Neutrophil (primary cell): Measurements from ENCODE around the gene IPCEF1.

Source experiments
- H3K27ac ChIP-seq: fragments of 200-600 bp; sonication (generic); 2 replicates; pipeline ENCODE4 v1.5.1; 2016; ENCODE audit warnings: mild to moderate bottlenecking, moderate library complexity
- H3K27me3 ChIP-seq: fragments of 200-600 bp; sonication (generic); 2 replicates; pipeline ENCODE4 v1.6.0; 2016; ENCODE audit warnings: mild to moderate bottlenecking
- H3K36me3 ChIP-seq: fragments of 200-600 bp; sonication (generic); 2 replicates; pipeline ENCODE4 v1.5.1; 2017
- H3K4me1 ChIP-seq, 2 experiments: fragments of 200-600 bp in 1 of 2; sonication (generic) in 1 of 2; 1 replicate in 1 of 2; 2 replicates in 1 of 2; pipeline versions ENCODE4 v1.5.1 to v1.6.1; 2013 to 2016; ENCODE audit warnings: low read depth in 1 of 2, low read length in 1 of 2, mild to moderate bottlenecking in 1 of 2, moderate library complexity in 1 of 2; ENCODE audit not compliant: control insufficient read depth in 1 of 2, insufficient read depth in 1 of 2
- H3K4me3 ChIP-seq, 2 experiments: fragments of 200-600 bp in 1 of 2; sonication (generic) in 1 of 2; 1 replicate in 1 of 2; 2 replicates in 1 of 2; pipeline ENCODE4 v1.5.1; 2013 to 2016; ENCODE audit warnings: low read depth in 1 of 2, low read length in 1 of 2, mild to moderate bottlenecking in 1 of 2, moderate library complexity in 1 of 2
- H3K9me3 ChIP-seq: fragments of 200-600 bp; sonication (generic); 2 replicates; pipeline ENCODE4 v1.5.1; 2016
- CTCF ChIP-seq: fragments of 200-600 bp; sonication (generic); IDR thresholded peaks from 2 replicates; pipeline ENCODE4 v1.5.1; 2016; ENCODE audit warnings: antibody characterized with exemption

Gene IPCEF1

GRCh38 chr6:154268486-154268885 is 88.1 kb downstream of the IPCEF1 start:
- Histone ChIP-seq H3K36me3 (peaks cover 13% of the 10 kb centered on the region), H3K9me3 (no peaks in the 10 kb centered on the region), H3K4me1 (peaks cover 13 to 19% of the 10 kb centered on the region in 2 experiments), H3K4me3 (no peak overlapping the region), H3K27me3 (no peaks in the 10 kb centered on the region), H3K27ac (peak overlapping the region; percentile 52)
- no peak for TF ChIP-seq CTCF

GRCh38 chr6:154267508-154268106 is 89.0 kb downstream of the IPCEF1 start:
- no peaks in the 10 kb centered on the region for H3K9me3 ChIP-seq
- H3K27me3 ChIP-seq, result no peaks in the 10 kb centered on the region
- H3K4me1 ChIP-seq, result peaks cover 13 to 19% of the 10 kb centered on the region in 2 experiments
- H3K27ac ChIP-seq, result peak overlapping the region; percentile 52
- no peak overlapping the region for H3K4me3 ChIP-seq
- H3K36me3 ChIP-seq, result peaks cover 13% of the 10 kb centered on the region
- no peak for TF ChIP-seq CTCF

GRCh38 chr6:154266560-154267099 is 90.0 kb downstream of the IPCEF1 start:
- no peak for TF ChIP-seq CTCF
- Histone ChIP-seq H3K36me3 (peaks cover 17% of the 10 kb centered on the region), H3K4me3 (no peak overlapping the region), H3K27ac (no peak overlapping the region), H3K9me3 (no peaks in the 10 kb centered on the region), H3K4me1 (peaks cover 13 to 19% of the 10 kb centered on the region in 2 experiments), H3K27me3 (no peaks in the 10 kb centered on the region)

- Histone ChIP-seq H3K27me3 (no peaks in the 10 kb centered on the region), H3K36me3 (peaks cover 24% of the 10 kb centered on the region), H3K9me3 (no peaks in the 10 kb centered on the region), H3K4me3 (no peak overlapping the region), H3K4me1 (peaks cover 23 to 24% of the 10 kb centered on the region in 2 experiments), H3K27ac (peak overlapping the region; percentile 0)
- no peak for TF ChIP-seq CTCF
Measured at GRCh38 chr6:154261688-154262397, 94.8 kb downstream of the IPCEF1 start.

GRCh38 chr6:154258064-154258757 is 98.4 kb downstream of the IPCEF1 start:
- H3K9me3 ChIP-seq, result no peaks in the 10 kb centered on the region
- peak overlapping the region; percentile 80 for H3K27ac ChIP-seq
- H3K36me3 ChIP-seq, result peaks cover 11% of the 10 kb centered on the region
- H3K4me1 ChIP-seq, result peaks cover 42 to 43% of the 10 kb centered on the region in 2 experiments
- no peaks in the 10 kb centered on the region for H3K27me3 ChIP-seq
- TF ChIP-seq CTCF, result no peak
- peak overlapping the region in 1 of 2 experiments; percentile 19 for H3K4me3 ChIP-seq
